Activated CD4-positive, alpha-beta memory T cell treated with anti-CD3 and anti-CD28 coated beads, Interleukin-2, amount 10 ng/mL, durations not matched to agents 7 days and 5 days (primary cell): ENCODE measurements around the gene SIPA1L3. TPM values are rescaled to one million over a fixed set of nuclear protein-coding genes. Genes with fewer than 3 reads are reported as not detected.

Source experiments
- CTCF ChIA-PET: fragments of 350-600 bp; sonication (Branson Sonifier 250); formaldehyde crosslinking; loops from one replicate; lab custom pipeline; 2021; ENCODE audit warnings: antibody characterized with exemption, inconsistent platforms; lab: Charles Lee
- POLR2A ChIA-PET: fragments of 350-600 bp; sonication (Branson Sonifier 250); formaldehyde crosslinking; loops from one replicate; lab custom pipeline; 2021; ENCODE audit warnings: antibody characterized with exemption; lab: Charles Lee
- DNase-seq: peaks from one replicate; pipeline ENCODE4 v3.0.0-alpha.2; 2020
- H3K27ac Mint-ChIP-seq: one replicate; pipeline ENCODE4 v1.8.0; 2021; ENCODE audit warnings: mild to moderate bottlenecking, mixed read lengths
- H3K27me3 Mint-ChIP-seq: one replicate; pipeline ENCODE4 v1.8.0; 2021; ENCODE audit warnings: mixed read lengths
- H3K36me3 Mint-ChIP-seq: one replicate; pipeline ENCODE4 v1.8.0; 2021; ENCODE audit warnings: low read depth, mixed read lengths
- H3K4me1 Mint-ChIP-seq: one replicate; pipeline ENCODE4 v1.8.0; 2021; ENCODE audit warnings: mixed read lengths
- H3K4me3 Mint-ChIP-seq: one replicate; pipeline ENCODE4 v1.8.0; 2021; ENCODE audit warnings: mild to moderate bottlenecking, mixed read lengths
- H3K9me3 Mint-ChIP-seq: one replicate; pipeline ENCODE4 v1.8.0; 2021; ENCODE audit warnings: mixed read lengths
- total RNA-seq, 2 experiments: library from RNA; stranded (reverse); gene quantifications; one replicate each; pipeline ENCODE4 v1.2.3, GENCODE V29; 2021

The SIPA1L3 gene
- total RNA-seq, 2 experiments from 2014 or later = 13.6 to 15.2 TPM

DNA sequence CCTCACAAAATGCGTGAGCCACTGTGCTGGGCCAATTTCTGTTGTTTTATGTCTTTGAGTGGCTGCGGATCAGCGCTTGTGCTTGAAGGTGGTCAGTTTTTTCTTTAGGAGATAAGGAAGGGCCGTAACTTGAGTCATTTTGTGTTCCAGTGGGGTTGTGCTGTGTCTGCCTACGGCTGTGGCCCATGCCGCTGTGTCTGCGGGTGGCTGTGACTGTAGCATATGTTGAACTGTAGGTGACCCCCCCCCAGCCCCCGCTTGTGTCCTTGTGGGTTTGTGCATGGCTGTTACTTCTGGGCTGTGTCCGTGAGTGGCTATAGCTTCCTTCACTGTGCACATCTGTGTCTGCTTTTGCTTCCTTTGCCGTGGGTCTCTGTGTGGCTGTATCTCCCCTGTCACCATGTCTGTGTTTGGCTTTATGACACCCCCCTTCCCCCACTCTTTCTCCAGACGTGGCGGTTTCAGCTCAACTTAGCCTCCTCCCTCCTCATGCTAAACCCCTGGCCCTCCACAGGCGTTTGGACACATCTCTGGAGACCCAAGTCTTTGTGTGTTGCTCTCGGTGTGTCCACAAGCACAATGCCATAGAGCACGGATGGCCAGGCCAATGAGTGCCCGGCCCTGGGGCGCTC, 348.5 kb downstream of the SIPA1L3 start:
- Mint-ChIP-seq H3K4me3 (no peak overlapping the region), H3K4me1 (peaks cover 4% of the 10 kb centered on the region), H3K9me3 (no peaks in the 10 kb centered on the region), H3K27ac (no peak overlapping the region), H3K36me3 (no peaks in the 10 kb centered on the region), H3K27me3 (peaks cover 15% of the 10 kb centered on the region)
- CTCF ChIA-PET = interaction anchor here (0.6 to 1.4 kb wide), 2 partner anchors 10 to 353 kb away, joined by 3 read pairs; no protein-coding TSS in a partner anchor
- no peak for DNase-seq
- POLR2A ChIA-PET = interaction anchor here (1.2 kb wide), 1 partner anchor 13 kb away, joined by 3 read pairs; no protein-coding TSS in a partner anchor

Other genes with a start within 250 kb of the SIPA1L3 start
- gene ZNF607, start 187.4 kb upstream of the SIPA1L3 start, total RNA-seq = 1 to 10 TPM; 4.0 to 5.1 TPM
- 1 to 10 TPM; 6.0 to 6.5 TPM for gene ZNF573, start 127.6 kb upstream of the SIPA1L3 start, total RNA-seq
- not detected for gene WDR87, start 614 bp upstream of the SIPA1L3 start, total RNA-seq